Adipocyte (in vitro differentiated cells): ENCODE results near the gene MAP3K19.
"Not testable (repeated sequence)": the region's sequence is repeated elsewhere in the genome, so short reads cannot be mapped to it uniquely, and the experiment has no call there.

Experiments used
- DNase-seq: peaks from one replicate; pipeline ENCODE4 v3.0.0-alpha.2; 2015; ENCODE audit warnings: low read depth
- H3K27me3 ChIP-seq: replicated peaks from 2 replicates; pipeline ENCODE4 v1.7.0; 2013; ENCODE audit warnings: mild to moderate bottlenecking, low read length, moderate library complexity; ENCODE audit not compliant: control insufficient read depth, insufficient read depth
- H3K36me3 ChIP-seq: 2 replicates; pipeline ENCODE4 v1.7.0; 2013; ENCODE audit warnings: low read length, mild to moderate bottlenecking, moderate library complexity; ENCODE audit not compliant: control insufficient read depth, insufficient read depth, severe bottlenecking
- H3K4me1 ChIP-seq: 2 replicates; pipeline ENCODE4 v1.7.0; 2013; ENCODE audit warnings: mild to moderate bottlenecking, low read length, moderate library complexity; ENCODE audit not compliant: control insufficient read depth, insufficient read depth
- H3K4me3 ChIP-seq: 2 replicates; pipeline ENCODE4 v1.7.0; 2013; ENCODE audit warnings: mild to moderate bottlenecking, low read length, moderate library complexity
- H3K9ac ChIP-seq: 2 replicates; pipeline ENCODE4 v1.7.0; 2013; ENCODE audit warnings: mild to moderate bottlenecking, low read length, moderate library complexity
- H3K9me3 ChIP-seq: 2 replicates; pipeline ENCODE4 v1.7.0; 2013; ENCODE audit warnings: mild to moderate bottlenecking, low read length, moderate library complexity; ENCODE audit not compliant: control insufficient read depth

Gene MAP3K19

DNA sequence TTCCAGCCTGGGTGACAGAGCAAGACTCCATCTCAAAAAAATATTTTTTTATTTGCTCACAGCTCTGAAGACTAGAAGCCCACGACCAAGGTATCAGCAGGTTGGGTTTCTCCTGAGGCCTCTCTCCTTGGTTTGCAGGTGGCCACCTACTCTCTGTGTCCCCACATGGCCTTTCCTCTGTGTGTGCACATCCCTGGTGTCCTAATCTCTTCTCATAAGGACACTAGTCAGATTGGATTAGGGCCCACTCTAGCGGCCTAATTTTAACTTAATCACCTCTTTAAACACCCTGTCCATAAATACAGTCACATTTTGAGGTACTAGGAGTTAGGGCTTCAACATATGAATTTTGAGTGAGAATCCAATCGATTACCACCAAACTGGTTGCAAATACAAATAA, 2.9 kb upstream of the MAP3K19 start:
- H3K9me3 ChIP-seq, result no peaks in the 10 kb centered on the region
- H3K4me1 ChIP-seq, result peaks cover 14% of the 10 kb centered on the region
- H3K9ac ChIP-seq, result no peak overlapping the region
- DNase-seq, result no peak
- H3K4me3 ChIP-seq, result no peak overlapping the region
- H3K36me3 ChIP-seq, result no peaks in the 10 kb centered on the region
- peaks cover 4% of the 10 kb centered on the region for H3K27me3 ChIP-seq

GRCh38 chr2:135048122-135048521, 875 bp upstream of the MAP3K19 start:
- H3K36me3 ChIP-seq, result no peaks in the 10 kb centered on the region
- no peaks in the 10 kb centered on the region for H3K9me3 ChIP-seq
- no peaks in the 10 kb centered on the region for H3K4me1 ChIP-seq
- DNase-seq, result no peak
- H3K27me3 ChIP-seq, result peaks cover 11% of the 10 kb centered on the region
- H3K9ac ChIP-seq, result no peak overlapping the region
- H3K4me3 ChIP-seq, result no peak overlapping the region

DNA sequence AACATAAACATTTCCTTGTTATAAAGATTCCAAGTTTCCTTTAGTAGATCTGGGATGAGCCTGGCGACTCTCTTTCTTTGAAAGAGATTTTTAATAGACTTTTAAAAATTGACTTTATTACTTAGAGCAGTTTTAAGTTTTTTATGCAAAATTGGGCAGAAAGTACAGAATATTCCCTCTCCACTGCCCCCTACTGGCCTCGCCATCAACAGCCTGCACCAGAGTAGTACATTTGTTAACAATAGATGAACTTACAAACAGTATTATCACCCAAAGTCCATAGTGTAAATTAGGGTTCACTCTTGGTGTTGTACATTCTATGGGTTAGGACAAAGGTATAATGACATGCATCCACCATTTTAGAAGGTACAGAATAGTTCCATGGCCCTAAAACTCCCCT, 3.9 kb downstream of the MAP3K19 start:
- no peaks in the 10 kb centered on the region for H3K36me3 ChIP-seq
- no peaks in the 10 kb centered on the region for H3K9me3 ChIP-seq
- no peak overlapping the region for H3K4me3 ChIP-seq
- no peak for DNase-seq
- H3K27me3 ChIP-seq, result peaks cover 29% of the 10 kb centered on the region
- no peak overlapping the region for H3K9ac ChIP-seq
- no peaks in the 10 kb centered on the region for H3K4me1 ChIP-seq

GRCh38 chr2:135037831-135038230, 9.4 kb downstream of the MAP3K19 start:
- H3K9me3 ChIP-seq, result no peaks in the 10 kb centered on the region
- DNase-seq, result no peak
- H3K36me3 ChIP-seq, result no peaks in the 10 kb centered on the region
- no peaks in the 10 kb centered on the region for H3K4me1 ChIP-seq
- no peak overlapping the region for H3K9ac ChIP-seq
- peaks cover 18% of the 10 kb centered on the region for H3K27me3 ChIP-seq
- H3K4me3 ChIP-seq, result no peak overlapping the region

DNA sequence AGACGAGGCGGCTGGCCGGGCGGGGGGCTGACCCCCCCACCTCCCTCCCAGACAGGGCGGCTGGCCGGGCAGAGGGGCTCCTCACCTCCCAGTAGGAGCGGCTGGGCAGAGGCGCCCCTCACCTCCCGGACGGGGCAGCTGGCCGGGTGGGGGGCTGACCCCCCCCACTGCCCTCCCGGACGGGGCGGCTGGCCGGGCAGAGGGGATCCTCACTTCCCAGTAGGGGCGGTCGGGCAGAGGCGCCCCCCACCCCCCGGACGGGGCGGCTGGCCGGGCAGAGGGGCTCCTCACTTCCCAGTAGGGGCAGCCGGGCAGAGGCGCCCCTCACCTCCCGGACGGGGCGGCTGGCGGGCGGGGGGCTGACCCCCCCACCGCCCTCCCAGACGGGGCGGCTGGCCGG, 14.0 kb downstream of the MAP3K19 start:
- DNase-seq, result not testable (repeated sequence)

DNA sequence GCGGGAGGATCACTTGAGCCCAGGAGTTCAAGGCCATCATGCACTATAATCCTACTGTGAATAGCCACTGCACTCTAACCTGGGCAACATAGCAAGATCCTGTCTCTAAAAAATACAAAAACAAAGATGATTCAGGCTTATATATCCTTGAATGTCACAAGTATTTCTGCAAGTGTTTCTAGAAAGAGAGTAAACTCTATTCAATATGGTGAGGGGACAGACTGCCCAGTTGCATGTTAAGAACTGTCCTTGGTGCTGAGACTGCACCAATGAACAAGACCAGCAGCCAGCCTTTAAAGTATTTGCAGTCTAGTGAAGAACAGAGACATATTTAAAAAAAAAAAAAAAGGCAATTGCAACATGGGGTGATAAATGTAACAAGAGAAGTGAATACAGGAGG, 16.4 kb downstream of the MAP3K19 start:
- no peak overlapping the region for H3K9ac ChIP-seq
- DNase-seq, result peak; percentile 60
- H3K4me3 ChIP-seq, result no peak overlapping the region
- no peaks in the 10 kb centered on the region for H3K27me3 ChIP-seq
- no peaks in the 10 kb centered on the region for H3K36me3 ChIP-seq
- no peaks in the 10 kb centered on the region for H3K9me3 ChIP-seq
- H3K4me1 ChIP-seq, result no peaks in the 10 kb centered on the region

More for the DNA sequence above, 14.0 kb downstream of the MAP3K19 start:
- not testable (repeated sequence) for H3K4me3 ChIP-seq, H3K4me1 ChIP-seq, H3K36me3 ChIP-seq, H3K9me3 ChIP-seq, H3K27me3 ChIP-seq, H3K9ac ChIP-seq

DNA sequence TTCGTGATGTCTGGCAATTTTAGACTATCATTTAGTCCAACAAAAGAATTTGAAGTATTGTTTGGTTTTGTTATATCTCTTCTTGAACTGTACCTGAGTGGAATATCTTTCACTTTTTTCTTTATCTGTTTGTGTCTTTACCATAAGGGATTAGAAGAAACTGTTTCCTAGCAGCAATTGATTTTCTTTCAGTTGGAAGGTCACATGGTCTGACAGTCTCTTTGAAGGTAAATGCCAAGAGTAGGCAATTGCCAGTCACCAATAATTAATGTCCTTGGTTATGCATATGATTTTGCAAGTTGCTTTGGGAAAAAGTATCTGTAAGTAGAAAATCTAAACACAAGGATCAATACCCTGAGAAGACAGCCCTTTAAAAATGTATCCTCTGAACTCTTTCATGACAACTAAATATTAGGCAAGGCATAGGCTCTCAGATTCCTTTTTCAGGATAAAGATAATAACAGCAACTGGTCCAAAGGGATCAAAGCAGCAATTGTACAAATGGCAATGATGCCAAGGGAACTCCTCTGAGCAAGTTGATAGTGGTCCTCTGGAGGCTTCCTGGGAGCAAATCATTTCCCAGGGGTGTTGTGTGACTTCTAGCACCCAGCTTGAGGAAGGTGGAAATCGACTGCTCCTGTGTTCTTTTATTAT, 17.6 kb downstream of the MAP3K19 start:
- Histone ChIP-seq H3K9me3 (no peaks in the 10 kb centered on the region), H3K27me3 (no peaks in the 10 kb centered on the region), H3K36me3 (no peaks in the 10 kb centered on the region), H3K4me3 (no peak overlapping the region), H3K9ac (no peak overlapping the region), H3K4me1 (no peaks in the 10 kb centered on the region)
- DNase-seq, result no peak

DNA sequence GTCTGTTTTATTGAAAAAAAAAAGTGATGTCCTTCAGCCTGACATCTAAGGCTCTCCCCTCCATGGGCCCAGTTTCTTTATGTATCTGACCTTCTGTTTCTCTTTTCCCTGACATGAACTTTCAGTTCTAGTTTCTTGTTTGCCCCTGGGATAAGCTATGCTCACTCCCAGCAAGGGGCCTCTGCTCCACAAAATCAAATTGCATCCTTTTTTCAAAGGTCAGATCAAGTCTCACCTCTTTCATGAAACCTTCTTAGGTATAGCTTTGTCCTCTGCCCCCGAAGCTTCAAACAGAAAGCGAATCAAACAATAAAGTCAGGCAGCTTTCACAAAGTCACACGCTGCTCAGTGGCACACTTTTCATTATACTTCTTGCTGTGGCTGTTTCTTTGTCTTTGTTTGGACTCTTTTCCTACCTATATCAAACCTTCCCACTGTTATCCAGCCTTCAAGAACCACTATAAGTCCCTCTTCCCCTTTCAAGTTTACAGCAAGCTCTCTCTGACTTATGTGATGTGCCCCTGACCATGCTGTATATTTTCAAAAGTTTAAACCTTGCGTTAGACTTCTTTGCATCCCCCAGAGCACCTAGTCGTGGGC, 23.3 kb downstream of the MAP3K19 start:
- Histone ChIP-seq H3K4me1 (no peaks in the 10 kb centered on the region), H3K9ac (no peak overlapping the region), H3K4me3 (no peak overlapping the region), H3K36me3 (no peaks in the 10 kb centered on the region), H3K27me3 (no peaks in the 10 kb centered on the region), H3K9me3 (no peaks in the 10 kb centered on the region)
- DNase-seq, result no peak

GRCh38 chr2:135022952-135023880, 24.0 kb downstream of the MAP3K19 start:
- H3K27me3 ChIP-seq, result no peaks in the 10 kb centered on the region
- H3K9ac ChIP-seq, result no peak overlapping the region
- DNase-seq, result no peak
- H3K36me3 ChIP-seq, result no peaks in the 10 kb centered on the region
- H3K9me3 ChIP-seq, result no peaks in the 10 kb centered on the region
- H3K4me1 ChIP-seq, result no peaks in the 10 kb centered on the region
- no peak overlapping the region for H3K4me3 ChIP-seq

DNA sequence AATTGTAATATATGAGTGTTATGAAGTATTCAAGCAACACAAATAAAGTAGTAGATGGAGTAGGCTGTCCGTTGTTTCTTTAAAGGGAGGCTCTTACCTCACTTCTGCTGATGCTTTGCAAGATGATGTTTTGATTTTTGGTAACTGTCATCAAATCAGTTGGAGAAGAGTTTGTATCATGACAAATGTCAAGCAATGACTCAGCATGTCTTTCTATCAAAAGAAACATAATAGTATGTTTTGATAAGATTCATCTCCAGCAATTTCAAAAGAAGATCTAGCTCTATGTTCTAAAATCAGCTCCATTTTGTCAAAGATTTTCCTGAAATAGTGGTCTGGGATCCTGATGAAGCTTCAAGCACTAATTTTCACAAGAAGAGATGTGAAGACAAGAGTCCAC, 25.6 kb downstream of the MAP3K19 start:
- Histone ChIP-seq H3K9ac (no peak overlapping the region), H3K4me1 (no peaks in the 10 kb centered on the region), H3K4me3 (no peak overlapping the region), H3K9me3 (no peaks in the 10 kb centered on the region), H3K27me3 (no peaks in the 10 kb centered on the region), H3K36me3 (no peaks in the 10 kb centered on the region)
- no peak for DNase-seq

DNA sequence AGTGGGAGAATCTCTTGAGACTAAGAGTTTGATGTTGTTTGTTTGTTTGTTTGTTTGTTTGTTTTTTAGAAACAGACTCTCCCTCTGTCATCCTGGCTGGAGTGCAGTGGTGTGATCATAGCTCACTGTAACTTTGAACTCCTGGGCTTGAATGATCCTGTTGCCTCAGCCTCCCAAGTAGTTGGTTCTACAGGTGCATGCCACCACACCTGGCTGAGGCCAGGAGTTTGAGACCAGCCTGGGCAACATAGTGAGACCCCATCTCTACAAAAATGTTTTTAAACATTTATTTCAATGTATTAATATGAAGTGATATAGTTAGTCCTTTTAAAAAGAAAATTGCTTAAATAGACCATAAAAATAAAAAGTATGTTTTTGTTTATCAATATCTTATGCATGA, 35.6 kb downstream of the MAP3K19 start:
- no peaks in the 10 kb centered on the region for H3K4me1 ChIP-seq
- DNase-seq, result no peak
- peaks cover 4% of the 10 kb centered on the region for H3K9me3 ChIP-seq

More for the DNA sequence above, 35.6 kb downstream of the MAP3K19 start:
- no peaks in the 10 kb centered on the region for H3K27me3 ChIP-seq
- no peak overlapping the region for H3K4me3 ChIP-seq
- no peak overlapping the region for H3K9ac ChIP-seq
- no peaks in the 10 kb centered on the region for H3K36me3 ChIP-seq
